Upper lobe of right lung (tissue), 1 donor: Measurements from ENCODE around the gene KPNA4. TPM values are rescaled to one million over a fixed set of nuclear protein-coding genes. Genes with fewer than 3 reads are reported as not detected.
"Not testable (repeated sequence)": the region's sequence is repeated elsewhere in the genome, so short reads cannot be mapped to it uniquely, and the experiment has no call there.

Experiments
- ATAC-seq: fragments of 200-7000 bp; cut with Tn5 transposase; one replicate; pipeline ENCODE4 v1.9.1; 2020; ENCODE audit warnings: mild to moderate bottlenecking, moderate library complexity
- DNase-seq: peaks from one replicate; pipeline ENCODE4 v3.0.0-alpha.2; 2020
- H3K27ac ChIP-seq: fragments of 200-600 bp; one replicate; pipeline ENCODE4 v1.8.0; 2022
- H3K27me3 ChIP-seq: fragments of 200-600 bp; one replicate; pipeline ENCODE4 v1.8.0; 2022; ENCODE audit warnings: mild to moderate bottlenecking
- H3K36me3 ChIP-seq: fragments of 200-600 bp; one replicate; pipeline ENCODE4 v1.8.0; 2022
- H3K4me1 ChIP-seq: fragments of 200-600 bp; one replicate; pipeline ENCODE4 v1.8.0; 2022
- H3K4me3 ChIP-seq: fragments of 200-600 bp; one replicate; pipeline ENCODE4 v1.8.0; 2022; ENCODE audit warnings: mild to moderate bottlenecking
- H3K9me3 ChIP-seq: fragments of 200-600 bp; one replicate; pipeline ENCODE4 v1.8.0; 2022
- CTCF ChIP-seq: fragments of 200-600 bp; IDR thresholded peaks from one replicate; pipeline ENCODE4 v1.8.0; 2022; ENCODE audit warnings: antibody characterized with exemption
- intact Hi-C: fragments of 100-400 bp; cut with DNase I; formaldehyde crosslinking; loops from one replicate; pipeline ENCODE4 v1.11.0; 2022
- total RNA-seq: library from RNA; stranded (reverse); fragmentation: NEBNext Ultra II Directional; extraction: Animal tissue kit (Norgen Biotek cat#: 25700); gene quantifications from one replicate; pipeline ENCODE4 v1.2.1, GENCODE V29; 2021
- donor health status: DM: no; HTN: yes; CAD: no; lungs with severe emphysema.

KPNA4 gene
- total RNA-seq, 1 donor from 2014 or later: 56.3 TPM

GRCh38 chr3:160459450-160459970 lies 105.9 kb downstream of the KPNA4 start:
- Histone ChIP-seq H3K9me3 (no peaks in the 10 kb centered on the region), H3K27ac (no peak overlapping the region), H3K27me3 (no peaks in the 10 kb centered on the region), H3K4me3 (no peak overlapping the region), H3K4me1 (no peaks in the 10 kb centered on the region), H3K36me3 (no peaks in the 10 kb centered on the region)
- DNase-seq: no peak
- ATAC-seq: no peak
- intact Hi-C loops: no loop called here
- no peak for TF ChIP-seq CTCF

- no peak for TF ChIP-seq CTCF
- ATAC-seq (no peak), DNase-seq (no peak)
- no peaks in the 10 kb centered on the region for H3K36me3 ChIP-seq
- H3K4me1 ChIP-seq: no peaks in the 10 kb centered on the region
- H3K9me3 ChIP-seq: no peaks in the 10 kb centered on the region
- no peak overlapping the region for H3K4me3 ChIP-seq
- intact Hi-C loops: no loop called here
- H3K27ac ChIP-seq: no peak overlapping the region
- no peaks in the 10 kb centered on the region for H3K27me3 ChIP-seq
Measured at GRCh38 chr3:160458151-160458550, 107.2 kb downstream of the KPNA4 start.

- no peaks in the 10 kb centered on the region for H3K36me3 ChIP-seq
- TF ChIP-seq CTCF: no peak
- no peak for DNase-seq
Measured at GRCh38 chr3:160455846-160456245, 109.5 kb downstream of the KPNA4 start.

GRCh38 chr3:160454995-160455394 lies 110.4 kb downstream of the KPNA4 start:
- no peak for DNase-seq
- ATAC-seq: no peak
- H3K27ac ChIP-seq: no peak overlapping the region
- no peak for TF ChIP-seq CTCF
- no peaks in the 10 kb centered on the region for H3K9me3 ChIP-seq
- H3K27me3 ChIP-seq: no peaks in the 10 kb centered on the region
- peaks cover 3% of the 10 kb centered on the region for H3K4me1 ChIP-seq
- no peak overlapping the region for H3K4me3 ChIP-seq
- intact Hi-C loops: no loop called here
- no peaks in the 10 kb centered on the region for H3K36me3 ChIP-seq

More at GRCh38 chr3:160455846-160456245, 109.5 kb downstream of the KPNA4 start:
- Histone ChIP-seq H3K9me3 (no peaks in the 10 kb centered on the region), H3K27me3 (no peaks in the 10 kb centered on the region), H3K27ac (no peak overlapping the region), H3K4me3 (no peak overlapping the region), H3K4me1 (no peaks in the 10 kb centered on the region)
- ATAC-seq: no peak
- intact Hi-C loops: no loop called here

- H3K27ac ChIP-seq, H3K4me1 ChIP-seq, H3K4me3 ChIP-seq, DNase-seq, H3K36me3 ChIP-seq, H3K27me3 ChIP-seq, H3K9me3 ChIP-seq, intact Hi-C loops, ATAC-seq: not testable (repeated sequence)
Measured at GRCh38 chr3:160452251-160452650, 113.1 kb downstream of the KPNA4 start.

GRCh38 chr3:160451602-160452001 lies 113.8 kb downstream of the KPNA4 start:
- Histone ChIP-seq H3K27me3 (no peaks in the 10 kb centered on the region), H3K4me1 (peaks cover 6% of the 10 kb centered on the region), H3K9me3 (no peaks in the 10 kb centered on the region), H3K4me3 (no peak overlapping the region), H3K27ac (no peak overlapping the region), H3K36me3 (no peaks in the 10 kb centered on the region)
- ATAC-seq (no peak), DNase-seq (no peak)
- intact Hi-C loops: no loop called here
- TF ChIP-seq CTCF: no peak
